GM06990 (cell line): ENCODE data around the gene KCNJ13.

Experiments
- DNase-seq: peaks from one replicate; pipeline ENCODE4 v3.0.0-alpha.2; 2011; ENCODE audit not compliant: insufficient read length; ENCODE audit errors: extremely low read depth
- H3K27me3 ChIP-seq: replicated peaks from 2 replicates; pipeline ENCODE4 v1.6.0; 2011; ENCODE audit warnings: low read length; ENCODE audit not compliant: control insufficient read depth, insufficient read depth
- H3K36me3 ChIP-seq: 2 replicates; pipeline ENCODE4 v1.5.1; 2011; ENCODE audit warnings: low read length; ENCODE audit not compliant: control insufficient read depth, insufficient read depth
- H3K4me3 ChIP-seq: replicated peaks from 2 replicates; pipeline ENCODE4 v1.5.1; 2011; ENCODE audit warnings: low read depth, mild to moderate bottlenecking, control low read depth, low read length
- CTCF ChIP-seq: IDR thresholded peaks from 2 replicates; pipeline ENCODE4 v1.5.1; 2011; ENCODE audit warnings: low read length, control low read depth, mild to moderate bottlenecking, inconsistent platforms; ENCODE audit not compliant: insufficient read depth, poor library complexity, severe bottlenecking

Gene KCNJ13

DNA sequence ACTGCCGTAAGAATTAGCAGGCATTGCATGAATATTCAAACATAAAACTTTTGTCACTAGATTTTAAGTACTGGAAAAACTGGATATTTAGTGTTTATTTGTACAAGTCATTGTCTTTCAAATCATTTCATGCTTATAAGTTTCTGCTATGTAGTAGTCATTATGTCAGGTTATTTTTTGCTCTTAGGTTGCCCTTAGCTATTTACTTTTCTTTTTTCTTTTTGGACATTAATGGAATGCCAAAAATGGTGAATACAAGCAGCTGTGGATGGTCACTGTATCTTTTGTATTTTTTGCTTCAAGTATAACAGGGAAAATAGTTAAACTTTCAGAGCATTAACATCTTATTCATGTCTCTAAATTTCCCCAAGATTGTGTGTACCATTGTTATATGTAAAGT, 18.6 kb upstream of the KCNJ13 start:
- Histone ChIP-seq H3K27me3 (no peaks in the 10 kb centered on the region), H3K4me3 (no peak overlapping the region), H3K36me3 (peaks cover 14% of the 10 kb centered on the region)
- no peak for TF ChIP-seq CTCF
- DNase-seq: no peak

GRCh38 chr2:232793271-232793670, 16.9 kb upstream of the KCNJ13 start:
- Histone ChIP-seq H3K27me3 (no peaks in the 10 kb centered on the region), H3K4me3 (no peak overlapping the region), H3K36me3 (peaks cover 14% of the 10 kb centered on the region)
- TF ChIP-seq CTCF: no peak
- DNase-seq: no peak

GRCh38 chr2:232791518-232791917, 15.2 kb upstream of the KCNJ13 start:
- peaks cover 14% of the 10 kb centered on the region for H3K36me3 ChIP-seq
- no peak for TF ChIP-seq CTCF

DNA sequence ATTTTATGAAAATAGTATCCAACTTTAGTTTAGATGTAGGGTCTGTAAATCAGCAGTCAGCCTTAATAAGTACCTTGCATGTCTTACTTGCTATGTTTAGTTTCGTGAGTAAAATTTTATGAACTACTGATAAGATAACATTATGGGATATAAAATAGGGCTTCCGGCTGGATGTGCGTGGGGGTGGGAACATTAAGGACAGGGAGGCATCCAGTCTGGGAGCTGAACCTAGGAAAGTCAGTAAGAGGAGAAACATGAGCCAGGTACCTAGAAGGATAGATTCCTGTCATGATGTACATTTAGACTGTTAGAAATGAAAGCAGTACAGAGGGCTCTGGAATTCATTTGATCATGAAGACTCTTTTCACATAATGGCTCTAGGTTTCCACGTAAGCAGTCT, 12.7 kb upstream of the KCNJ13 start:
- TF ChIP-seq CTCF: no peak
- Histone ChIP-seq H3K27me3 (no peaks in the 10 kb centered on the region), H3K36me3 (peaks cover 14% of the 10 kb centered on the region), H3K4me3 (no peak overlapping the region)
- DNase-seq: no peak

More at GRCh38 chr2:232791518-232791917, 15.2 kb upstream of the KCNJ13 start:
- Histone ChIP-seq H3K4me3 (no peak overlapping the region), H3K27me3 (no peaks in the 10 kb centered on the region)
- no peak for DNase-seq

DNA sequence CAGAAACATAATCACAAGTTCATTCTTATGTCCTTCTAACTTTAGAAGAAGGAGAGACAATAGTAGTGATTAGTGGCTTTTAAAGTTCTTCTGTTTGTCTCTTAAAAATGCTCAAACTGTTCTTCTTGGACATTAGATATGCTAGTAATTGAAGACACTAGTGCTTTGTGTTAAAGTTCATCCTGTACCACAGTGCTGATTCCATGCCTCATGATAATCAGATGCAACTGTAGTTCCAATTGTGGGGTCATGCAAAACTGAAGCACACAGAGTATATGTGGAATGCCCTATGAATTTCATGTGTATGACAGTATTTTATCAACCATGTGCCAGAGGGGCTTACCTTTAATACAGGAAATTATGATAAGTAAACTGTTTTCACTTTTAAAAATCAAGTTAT, 11.4 kb upstream of the KCNJ13 start:
- TF ChIP-seq CTCF: no peak
- H3K36me3 ChIP-seq: peaks cover 12% of the 10 kb centered on the region
- no peak overlapping the region for H3K4me3 ChIP-seq
- no peaks in the 10 kb centered on the region for H3K27me3 ChIP-seq
- no peak for DNase-seq

DNA sequence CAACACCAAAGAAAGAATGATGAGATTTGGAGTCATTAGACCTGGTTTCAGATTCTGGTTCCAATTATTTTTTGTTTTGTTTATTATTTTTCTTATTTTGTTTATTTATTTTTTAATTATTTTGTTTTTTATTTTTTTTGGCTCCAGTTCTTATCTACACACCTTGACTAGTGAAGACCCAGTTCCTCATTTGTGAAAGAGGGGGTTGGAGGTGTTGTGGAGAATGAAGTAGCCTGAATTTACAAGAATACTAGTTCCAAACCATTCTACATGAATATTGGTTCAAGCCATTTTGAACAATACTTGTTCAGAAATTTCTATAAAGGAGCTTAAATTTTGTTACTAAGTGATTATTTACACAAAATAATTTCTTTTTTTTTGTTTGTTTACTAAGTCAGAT, 6.9 kb upstream of the KCNJ13 start:
- DNase-seq: no peak
- no peaks in the 10 kb centered on the region for H3K27me3 ChIP-seq
- peaks cover 2% of the 10 kb centered on the region; the same call in 1 of the 2 replicates for H3K36me3 ChIP-seq
- no peak for TF ChIP-seq CTCF
- no peak overlapping the region for H3K4me3 ChIP-seq
